ENCODE results near the gene TBC1D30. TPM values are rescaled to one million over a fixed set of nuclear protein-coding genes. Genes with fewer than 3 reads are reported as not detected.

TBC1D30 gene
- total RNA-seq, 1 experiment from 2014 or later: 3.6 TPM

DNA sequence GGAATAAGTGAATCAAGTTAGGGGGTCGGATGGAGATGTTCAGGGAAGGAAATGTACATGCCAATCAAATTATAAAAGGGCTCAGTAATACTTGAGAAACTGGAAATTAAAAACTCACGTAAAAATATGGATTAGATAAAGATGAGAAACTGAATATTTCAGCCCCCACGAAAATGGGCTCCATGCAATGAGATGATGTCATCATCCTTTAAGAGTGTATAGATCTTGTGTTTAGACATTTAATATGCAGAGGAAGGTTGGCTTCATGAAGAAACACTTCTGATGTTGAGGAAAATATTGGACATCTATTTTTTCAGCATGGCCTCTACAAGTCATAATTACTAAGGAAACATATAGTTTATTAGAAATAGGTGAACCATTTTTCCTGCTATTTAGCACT lies 9.5 kb downstream of the TBC1D30 start (continued):
- TF ChIP-seq, protein P1, sequence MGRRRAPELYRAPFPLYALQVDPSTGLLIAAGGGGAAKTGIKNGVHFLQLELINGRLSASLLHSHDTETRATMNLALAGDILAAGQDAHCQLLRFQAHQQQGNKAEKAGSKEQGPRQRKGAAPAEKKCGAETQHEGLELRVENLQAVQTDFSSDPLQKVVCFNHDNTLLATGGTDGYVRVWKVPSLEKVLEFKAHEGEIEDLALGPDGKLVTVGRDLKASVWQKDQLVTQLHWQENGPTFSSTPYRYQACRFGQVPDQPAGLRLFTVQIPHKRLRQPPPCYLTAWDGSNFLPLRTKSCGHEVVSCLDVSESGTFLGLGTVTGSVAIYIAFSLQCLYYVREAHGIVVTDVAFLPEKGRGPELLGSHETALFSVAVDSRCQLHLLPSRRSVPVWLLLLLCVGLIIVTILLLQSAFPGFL (CRISPR knock-in tag; IDR thresholded peaks at IDR 0.05; ENCODE audit: borderline replicate concordance): no peak
- TF ChIP-seq ARID4B (CRISPR knock-in tag; IDR thresholded peaks at IDR 0.05; ENCODE audit: borderline replicate concordance): no peak

DNA sequence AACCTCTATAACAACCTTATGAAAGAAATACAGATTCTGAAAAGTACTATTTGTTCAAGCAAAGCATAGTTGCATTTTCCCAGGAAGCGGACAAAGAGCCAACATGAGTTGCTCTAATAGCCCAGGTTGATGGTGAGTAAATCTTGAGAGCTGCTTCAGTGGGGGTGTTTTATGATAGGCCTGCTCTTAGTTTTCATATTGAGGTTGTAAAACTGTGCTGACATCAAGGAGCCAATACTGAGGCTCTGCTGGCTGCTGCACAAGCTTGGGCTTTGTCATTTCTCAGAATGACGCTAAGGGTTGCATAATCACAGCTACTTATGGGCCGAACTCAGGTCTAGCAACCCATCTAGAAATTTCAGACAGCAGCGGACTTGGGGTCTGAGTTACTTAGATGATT lies 11.5 kb downstream of the TBC1D30 start:
- Mint-ChIP-seq H3K4me1 (peaks cover 4% of the 10 kb centered on the region), H3K27ac (no peak overlapping the region), H3K9me3 (peaks cover 9% of the 10 kb centered on the region), H3K4me3 (no peak overlapping the region), H3K36me3 (peaks cover 6% of the 10 kb centered on the region), H3K27me3 (ENCODE audit: low read depth) (no peaks in the 10 kb centered on the region)
- DNase-seq (ENCODE audit: low spot score) (no peak), ATAC-seq (no peak)
- POLR2A ChIA-PET: no interaction called here
- TF ChIP-seq ERG (CRISPR knock-in tag; IDR thresholded peaks at IDR 0.05) (no peak), IRF2 (CRISPR knock-in tag; IDR thresholded peaks at IDR 0.05; ENCODE audit: borderline replicate concordance, low read depth) (no peak), RORB (CRISPR knock-in tag; IDR thresholded peaks at IDR 0.05) (no peak), SMAD4 (CRISPR knock-in tag; IDR thresholded peaks at IDR 0.05) (no peak), ATF2 (CRISPR knock-in tag; IDR thresholded peaks at IDR 0.05; ENCODE audit: borderline replicate concordance, low read depth) (no peak), USF1 (CRISPR knock-in tag; IDR thresholded peaks at IDR 0.05) (no peak), ZNF121 (CRISPR knock-in tag; IDR thresholded peaks at IDR 0.05) (no peak), GTF2I (CRISPR knock-in tag; conservative IDR thresholded peaks at IDR 0.05) (no peak), FOXJ3 (CRISPR knock-in tag; IDR thresholded peaks at IDR 0.05; ENCODE audit: borderline replicate concordance) (no peak), TEAD4 (CRISPR knock-in tag; IDR thresholded peaks at IDR 0.05) (no peak), MXD4 (CRISPR knock-in tag; IDR thresholded peaks at IDR 0.05; ENCODE audit: borderline replicate concordance) (no peak), FOXK1 (CRISPR knock-in tag; IDR thresholded peaks at IDR 0.05) (no peak), AR (CRISPR knock-in tag; IDR thresholded peaks at IDR 0.05) (no peak)
- TF ChIP-seq, protein P2, sequence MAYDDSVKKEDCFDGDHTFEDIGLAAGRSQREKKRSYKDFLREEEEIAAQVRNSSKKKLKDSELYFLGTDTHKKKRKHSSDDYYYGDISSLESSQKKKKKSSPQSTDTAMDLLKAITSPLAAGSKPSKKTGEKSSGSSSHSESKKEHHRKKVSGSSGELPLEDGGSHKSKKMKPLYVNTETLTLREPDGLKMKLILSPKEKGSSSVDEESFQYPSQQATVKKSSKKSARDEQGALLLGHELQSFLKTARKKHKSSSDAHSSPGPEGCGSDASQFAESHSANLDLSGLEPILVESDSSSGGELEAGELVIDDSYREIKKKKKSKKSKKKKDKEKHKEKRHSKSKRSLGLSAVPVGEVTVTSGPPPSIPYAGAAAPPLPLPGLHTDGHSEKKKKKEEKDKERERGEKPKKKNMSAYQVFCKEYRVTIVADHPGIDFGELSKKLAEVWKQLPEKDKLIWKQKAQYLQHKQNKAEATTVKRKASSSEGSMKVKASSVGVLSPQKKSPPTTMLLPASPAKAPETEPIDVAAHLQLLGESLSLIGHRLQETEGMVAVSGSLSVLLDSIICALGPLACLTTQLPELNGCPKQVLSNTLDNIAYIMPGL (CRISPR knock-in tag; IDR thresholded peaks at IDR 0.05): no peak
- TF ChIP-seq, protein P3, sequence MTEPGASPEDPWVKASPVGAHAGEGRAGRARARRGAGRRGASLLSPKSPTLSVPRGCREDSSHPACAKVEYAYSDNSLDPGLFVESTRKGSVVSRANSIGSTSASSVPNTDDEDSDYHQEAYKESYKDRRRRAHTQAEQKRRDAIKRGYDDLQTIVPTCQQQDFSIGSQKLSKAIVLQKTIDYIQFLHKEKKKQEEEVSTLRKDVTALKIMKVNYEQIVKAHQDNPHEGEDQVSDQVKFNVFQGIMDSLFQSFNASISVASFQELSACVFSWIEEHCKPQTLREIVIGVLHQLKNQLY (CRISPR knock-in tag; IDR thresholded peaks at IDR 0.05): no peak
- TF ChIP-seq, protein P4, sequence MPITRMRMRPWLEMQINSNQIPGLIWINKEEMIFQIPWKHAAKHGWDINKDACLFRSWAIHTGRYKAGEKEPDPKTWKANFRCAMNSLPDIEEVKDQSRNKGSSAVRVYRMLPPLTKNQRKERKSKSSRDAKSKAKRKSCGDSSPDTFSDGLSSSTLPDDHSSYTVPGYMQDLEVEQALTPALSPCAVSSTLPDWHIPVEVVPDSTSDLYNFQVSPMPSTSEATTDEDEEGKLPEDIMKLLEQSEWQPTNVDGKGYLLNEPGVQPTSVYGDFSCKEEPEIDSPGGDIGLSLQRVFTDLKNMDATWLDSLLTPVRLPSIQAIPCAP (CRISPR knock-in tag; IDR thresholded peaks at IDR 0.05): no peak
- CTCF ChIA-PET: interaction anchor here (1.3 to 3.3 kb wide), 3 partner anchors 34 to 48 kb away, joined by 3 to 12 read pairs (median 8); no protein-coding TSS in a partner anchor

Data from WTC11 (cell line).